ENCODE results near the gene STEAP3.

Gene STEAP3

DNA sequence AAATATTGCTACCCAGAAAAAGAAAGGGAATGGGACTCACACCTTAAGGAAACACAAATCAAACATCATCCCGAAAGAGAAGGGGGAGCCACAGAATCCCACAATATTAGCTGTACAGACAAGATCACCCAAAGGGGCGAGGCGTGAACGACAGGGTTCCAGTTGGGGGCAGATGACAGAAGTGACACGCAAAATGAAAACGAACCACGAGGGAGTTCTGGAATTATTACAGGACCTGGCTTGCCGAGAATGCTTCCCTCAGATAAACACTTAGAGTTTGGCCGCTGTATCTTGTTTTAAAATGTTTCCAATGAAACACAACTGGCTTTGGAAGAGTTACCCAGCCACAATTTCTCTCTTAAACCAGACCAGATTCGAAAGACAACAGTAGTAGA lies 82.6 kb downstream of the STEAP3 start:
- peaks cover 0 to 3% (median 0%) of the 10 kb centered on the region in 4 experiments for H3K36me3 ChIP-seq (ENCODE audit: control insufficient read depth in 4 of 4, insufficient read depth in 4 of 4, low read length in 3 of 4)
- no peaks in the 10 kb centered on the region for H3K9me3 ChIP-seq (ENCODE audit: control extremely low read depth in 1 of 5, control insufficient read depth in 4 of 5, insufficient read depth in 2 of 5, low read depth in 1 of 5, low read length in 4 of 5)
- ChIA-PET CTCF (interaction anchor here (2.1 kb wide), 1 partner anchor 14 kb away, joined by 5 read pairs; no protein-coding TSS in a partner anchor), POLR2A (no interaction called here)
- DNase-seq: no peak
- H3K4me1 ChIP-seq (ENCODE audit: control extremely low read depth in 1 of 4, control insufficient read depth in 4 of 4, insufficient read depth in 4 of 4, low read length in 3 of 4): no peaks in the 10 kb centered on the region
- WGBS (ENCODE audit: insufficient coverage): 98% methylated on average over 7 of the region's 10 CpGs
- no peak overlapping the region for H3K27ac ChIP-seq (ENCODE audit: insufficient read depth in 1 of 2, low read depth in 1 of 2, low read length in 2 of 2, poor library complexity in 1 of 2, severe bottlenecking in 2 of 2)
- no peak overlapping the region for H3K4me3 ChIP-seq (ENCODE audit: control insufficient read depth in 1 of 7, extremely low read depth in 1 of 7, insufficient read depth in 4 of 7, low read depth in 2 of 7, low read length in 6 of 7)
- H3K27me3 ChIP-seq (replicated peaks in 2 of 5; ENCODE audit: control insufficient read depth in 4 of 5, insufficient read depth in 5 of 5, low read length in 4 of 5): no peaks in the 10 kb centered on the region

DNA sequence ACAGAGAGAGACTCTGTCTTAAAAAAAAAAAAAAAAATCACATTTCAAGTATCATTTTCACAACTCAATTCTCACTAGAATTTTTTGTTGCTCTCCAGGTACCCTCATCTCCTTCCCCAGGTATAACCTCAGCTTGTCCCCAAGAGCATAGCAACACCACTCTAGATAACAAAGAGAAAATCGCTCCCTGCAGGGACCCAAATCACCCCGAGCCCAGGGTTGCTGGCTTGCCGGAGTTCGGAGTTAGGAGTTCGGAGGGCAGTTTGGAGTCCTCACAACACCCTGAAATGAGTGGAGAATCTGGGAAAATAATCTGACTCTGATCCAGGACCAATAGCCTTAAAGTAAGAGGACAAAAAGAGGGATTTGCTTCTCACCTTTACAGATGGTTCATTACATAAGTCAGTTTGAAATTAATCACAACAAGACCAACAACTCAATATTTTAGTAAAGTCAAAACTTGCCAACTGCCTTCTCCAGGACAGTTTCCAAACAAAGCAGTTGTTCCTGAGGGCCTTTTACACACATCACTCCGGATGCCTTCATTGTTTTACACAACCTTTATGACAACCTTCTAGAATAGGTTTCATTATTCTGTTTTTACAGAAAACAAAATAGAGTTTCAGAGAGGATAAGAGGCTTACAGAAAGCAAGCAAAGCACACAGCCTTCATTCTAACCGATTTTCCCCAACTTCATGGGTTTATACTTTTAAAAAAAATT lies 83.9 kb downstream of the STEAP3 start:
- no peaks in the 10 kb centered on the region for H3K36me3 ChIP-seq (ENCODE audit: control insufficient read depth in 4 of 4, insufficient read depth in 4 of 4, low read length in 3 of 4)
- no peak for DNase-seq
- ChIA-PET POLR2A (no interaction called here), CTCF (no interaction called here)
- H3K9me3 ChIP-seq (ENCODE audit: control extremely low read depth in 1 of 5, control insufficient read depth in 4 of 5, insufficient read depth in 2 of 5, low read depth in 1 of 5, low read length in 4 of 5): no peaks in the 10 kb centered on the region
- H3K27ac ChIP-seq (ENCODE audit: insufficient read depth in 1 of 2, low read depth in 1 of 2, low read length in 2 of 2, poor library complexity in 1 of 2, severe bottlenecking in 2 of 2): no peak overlapping the region
- H3K27me3 ChIP-seq (replicated peaks in 2 of 5; ENCODE audit: control insufficient read depth in 4 of 5, insufficient read depth in 5 of 5, low read length in 4 of 5): no peaks in the 10 kb centered on the region
- H3K4me1 ChIP-seq (ENCODE audit: control extremely low read depth in 1 of 4, control insufficient read depth in 4 of 4, insufficient read depth in 4 of 4, low read length in 3 of 4): no peaks in the 10 kb centered on the region
- H3K4me3 ChIP-seq (ENCODE audit: control insufficient read depth in 1 of 7, extremely low read depth in 1 of 7, insufficient read depth in 4 of 7, low read depth in 2 of 7, low read length in 6 of 7): no peak overlapping the region
- WGBS (ENCODE audit: insufficient coverage): 100% methylated on average over 4 of the region's 7 CpGs

DNA sequence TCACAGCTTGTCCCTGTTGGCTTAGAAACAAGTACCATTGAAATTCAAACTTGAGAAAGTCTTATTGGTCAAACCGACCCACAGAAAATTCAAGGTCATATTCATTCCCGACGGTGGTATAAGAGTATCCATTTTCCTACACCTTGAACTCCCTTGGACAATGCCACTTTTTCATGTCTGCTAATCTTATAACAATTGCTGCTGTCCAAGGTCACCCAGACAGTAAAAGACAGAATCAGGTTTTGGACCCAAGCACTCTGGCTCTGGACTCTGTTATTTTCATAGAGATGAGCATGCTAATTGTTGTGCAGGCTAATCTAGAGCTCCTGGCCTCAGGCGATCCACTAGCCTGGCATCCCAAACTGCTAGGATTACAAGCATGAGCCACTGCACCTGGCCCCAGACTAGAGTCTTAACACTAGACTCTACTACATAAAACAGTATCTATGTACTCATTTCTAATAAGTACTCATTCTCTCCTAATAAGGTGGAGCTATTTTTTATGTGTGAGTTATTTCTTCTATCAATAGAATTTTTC lies 85.2 kb downstream of the STEAP3 start:
- WGBS (ENCODE audit: insufficient coverage): 97% methylated on average over 4 of the region's 4 CpGs
- Histone ChIP-seq H3K27me3 (replicated peaks in 2 of 5; ENCODE audit: control insufficient read depth in 4 of 5, insufficient read depth in 5 of 5, low read length in 4 of 5) (no peaks in the 10 kb centered on the region), H3K9me3 (ENCODE audit: control extremely low read depth in 1 of 5, control insufficient read depth in 4 of 5, insufficient read depth in 2 of 5, low read depth in 1 of 5, low read length in 4 of 5) (no peaks in the 10 kb centered on the region), H3K27ac (ENCODE audit: insufficient read depth in 1 of 2, low read depth in 1 of 2, low read length in 2 of 2, poor library complexity in 1 of 2, severe bottlenecking in 2 of 2) (no peak overlapping the region), H3K36me3 (ENCODE audit: control insufficient read depth in 4 of 4, insufficient read depth in 4 of 4, low read length in 3 of 4) (no peaks in the 10 kb centered on the region), H3K4me1 (ENCODE audit: control extremely low read depth in 1 of 4, control insufficient read depth in 4 of 4, insufficient read depth in 4 of 4, low read length in 3 of 4) (no peaks in the 10 kb centered on the region), H3K4me3 (ENCODE audit: control insufficient read depth in 1 of 7, extremely low read depth in 1 of 7, insufficient read depth in 4 of 7, low read depth in 2 of 7, low read length in 6 of 7) (no peak overlapping the region)
- CTCF ChIA-PET: no interaction called here
- no peak for DNase-seq
- POLR2A ChIA-PET: no interaction called here

DNA sequence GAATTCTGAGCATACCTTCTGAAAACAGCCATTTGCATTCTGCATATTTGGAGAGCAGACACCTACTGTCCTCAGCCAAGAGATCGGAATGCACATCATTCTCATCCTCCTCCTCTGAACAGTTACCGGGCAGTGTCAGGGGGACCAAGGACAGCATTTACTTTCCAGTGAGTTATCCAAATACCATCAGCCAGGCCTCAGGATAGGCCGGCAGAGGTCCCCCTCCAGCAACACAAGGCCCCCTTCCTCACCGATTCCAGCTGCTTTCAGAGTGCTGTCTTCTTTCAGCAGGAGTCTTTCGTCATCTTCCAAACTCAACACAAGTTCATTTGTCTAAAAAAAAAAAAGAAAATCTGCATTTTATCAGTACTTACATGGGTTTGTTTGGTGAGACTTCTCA lies 87.7 kb downstream of the STEAP3 start:
- POLR2A ChIA-PET: no interaction called here
- CTCF ChIA-PET: interaction anchor here (0.8 to 1.9 kb wide), 7 partner anchors 8 to 431 kb away, joined by 3 to 11 read pairs (median 3); no protein-coding TSS in a partner anchor
- Histone ChIP-seq H3K36me3 (ENCODE audit: control insufficient read depth in 4 of 4, insufficient read depth in 4 of 4, low read length in 3 of 4) (no peaks in the 10 kb centered on the region), H3K4me1 (ENCODE audit: control extremely low read depth in 1 of 4, control insufficient read depth in 4 of 4, insufficient read depth in 4 of 4, low read length in 3 of 4) (no peaks in the 10 kb centered on the region), H3K9me3 (ENCODE audit: control extremely low read depth in 1 of 5, control insufficient read depth in 4 of 5, insufficient read depth in 2 of 5, low read depth in 1 of 5, low read length in 4 of 5) (no peaks in the 10 kb centered on the region), H3K27ac (ENCODE audit: insufficient read depth in 1 of 2, low read depth in 1 of 2, low read length in 2 of 2, poor library complexity in 1 of 2, severe bottlenecking in 2 of 2) (no peak overlapping the region), H3K4me3 (ENCODE audit: control insufficient read depth in 1 of 7, extremely low read depth in 1 of 7, insufficient read depth in 4 of 7, low read depth in 2 of 7, low read length in 6 of 7) (no peak overlapping the region), H3K27me3 (replicated peaks in 2 of 5; ENCODE audit: control insufficient read depth in 4 of 5, insufficient read depth in 5 of 5, low read length in 4 of 5) (no peaks in the 10 kb centered on the region)
- no peak for DNase-seq
- 74% methylated on average over 3 of the region's 5 CpGs for WGBS (ENCODE audit: insufficient coverage)

DNA sequence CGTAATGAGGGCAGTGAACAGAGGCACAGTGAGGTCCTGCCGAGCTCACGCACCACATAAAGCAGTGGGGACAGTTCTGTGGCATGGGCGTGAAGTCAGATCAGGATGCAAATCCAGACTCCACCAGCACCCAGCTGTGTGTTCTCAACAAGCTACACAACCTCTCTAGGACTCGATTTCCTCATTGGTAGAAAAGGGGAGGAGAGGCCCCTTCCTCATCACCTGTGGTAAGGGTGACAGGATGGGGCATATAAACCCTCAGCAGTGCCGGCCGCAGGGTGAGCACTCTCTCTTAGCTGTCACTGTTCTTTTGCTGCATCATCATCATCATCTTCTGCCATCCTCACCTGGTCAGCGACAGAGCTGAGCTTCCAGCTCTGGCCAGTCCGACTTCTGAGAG lies 88.2 kb downstream of the STEAP3 start:
- Histone ChIP-seq H3K4me3 (ENCODE audit: control insufficient read depth in 1 of 7, extremely low read depth in 1 of 7, insufficient read depth in 4 of 7, low read depth in 2 of 7, low read length in 6 of 7) (no peak overlapping the region), H3K27me3 (replicated peaks in 2 of 5; ENCODE audit: control insufficient read depth in 4 of 5, insufficient read depth in 5 of 5, low read length in 4 of 5) (no peaks in the 10 kb centered on the region), H3K4me1 (ENCODE audit: control extremely low read depth in 1 of 4, control insufficient read depth in 4 of 4, insufficient read depth in 4 of 4, low read length in 3 of 4) (no peaks in the 10 kb centered on the region), H3K27ac (ENCODE audit: insufficient read depth in 1 of 2, low read depth in 1 of 2, low read length in 2 of 2, poor library complexity in 1 of 2, severe bottlenecking in 2 of 2) (no peak overlapping the region), H3K9me3 (ENCODE audit: control extremely low read depth in 1 of 5, control insufficient read depth in 4 of 5, insufficient read depth in 2 of 5, low read depth in 1 of 5, low read length in 4 of 5) (no peaks in the 10 kb centered on the region), H3K36me3 (ENCODE audit: control insufficient read depth in 4 of 4, insufficient read depth in 4 of 4, low read length in 3 of 4) (no peaks in the 10 kb centered on the region)
- DNase-seq: no peak
- ChIA-PET CTCF (interaction anchor here (0.6 to 1.9 kb wide), 5 partner anchors 11 to 120 kb away, joined by 3 to 11 read pairs (median 4); no protein-coding TSS in a partner anchor), POLR2A (no interaction called here)
- WGBS (ENCODE audit: insufficient coverage): 98% methylated on average over 6 of the region's 9 CpGs

All from common myeloid progenitor, CD34-positive (primary cell).